Transverse colon (tissue), 4 donors: ENCODE results near the gene SPAG7.

Experiments
- CTCF ChIP-seq, 5 experiments: fragments of 200-600 bp in 3 of 5; fragments of 450-650 bp in 2 of 5; sonication (generic) in 3 of 5; IDR thresholded peaks; 1 replicate in 2 of 5; 2 replicates in 3 of 5; pipeline ENCODE4 v1.5.1; 2016 to 2017; ENCODE audit warnings: antibody characterized with exemption in 5 of 5, inconsistent platforms in 3 of 5, mild to moderate bottlenecking in 2 of 5, moderate library complexity in 1 of 5
- EP300 ChIP-seq: sonication (generic); formaldehyde crosslinking; IDR thresholded peaks from one replicate; pipeline ENCODE4 v1.6.1; 2017; ENCODE audit warnings: antibody characterized with exemption, low read depth
- POLR2A ChIP-seq: fragments of 450-650 bp; IDR thresholded peaks from one replicate; pipeline ENCODE4 v1.6.1; 2016; ENCODE audit warnings: antibody characterized with exemption, mild to moderate bottlenecking, moderate library complexity
- POLR2AphosphoS5 ChIP-seq, 3 donors: sonication (generic); formaldehyde crosslinking; IDR thresholded peaks; one replicate each; pipeline ENCODE4 v1.6.1; 2016; ENCODE audit warnings: antibody characterized with exemption in 3 of 3

DNA sequence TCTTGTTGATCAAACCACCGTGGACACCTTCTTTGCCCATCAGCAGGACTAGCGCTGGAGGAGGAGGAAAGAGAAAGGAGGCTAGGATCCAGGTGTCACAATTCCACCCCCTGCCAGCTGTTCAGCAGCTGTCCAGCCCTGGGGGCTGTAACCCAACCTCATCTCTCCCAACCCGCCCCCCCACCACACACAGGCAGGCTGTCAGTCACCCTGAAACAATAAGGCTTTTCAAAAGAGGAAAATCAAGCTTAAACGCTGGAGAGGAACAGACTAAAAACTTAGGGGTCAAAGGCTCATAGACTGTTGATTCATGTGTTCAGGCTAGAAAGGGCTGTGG, 21.7 kb downstream of the SPAG7 start:
- TF ChIP-seq CTCF (IDR thresholded peaks at IDR 0.05) (no peak), POLR2AphosphoS5 (IDR thresholded peaks at IDR 0.05) (no peak), POLR2A (no peak), EP300 (no peak)
